Endometrium (tissue), 2 donors: Measurements from ENCODE around the gene KRT17.
"Not testable (repeated sequence)": the region's sequence is repeated elsewhere in the genome, so short reads cannot be mapped to it uniquely, and the experiment has no call there.

ENCODE experiments used
- FAIRE-seq: peaks from 2 replicates; lab custom pipeline; 2012; peaks lifted over from hg19 to GRCh38; lab: Jason Lieb, UNC
- donor health status: control.
- donor health status: control.

KRT17 gene

GRCh38 chr17:41619927-41620582 lies 4.3 kb downstream of the KRT17 start:
- FAIRE-seq, result not testable (repeated sequence)

- FAIRE-seq, result no peak
Measured at GRCh38 chr17:41619036-41619926, 5.1 kb downstream of the KRT17 start.

GRCh38 chr17:41618341-41619035 lies 5.9 kb downstream of the KRT17 start:
- no peak for FAIRE-seq

- no peak for FAIRE-seq
Measured at GRCh38 chr17:41617698-41618097, 6.7 kb downstream of the KRT17 start.

GRCh38 chr17:41617136-41617535 lies 7.2 kb downstream of the KRT17 start:
- FAIRE-seq, result no peak

GRCh38 chr17:41616486-41616885 lies 7.9 kb downstream of the KRT17 start:
- FAIRE-seq, result not testable (repeated sequence)

GRCh38 chr17:41615454-41615853 lies 8.9 kb downstream of the KRT17 start:
- FAIRE-seq, result no peak

GRCh38 chr17:41614767-41615166 lies 9.6 kb downstream of the KRT17 start:
- not testable (repeated sequence) for FAIRE-seq

GRCh38 chr17:41614098-41614497 lies 10.3 kb downstream of the KRT17 start:
- FAIRE-seq, result no peak

GRCh38 chr17:41613277-41614082 lies 10.9 kb downstream of the KRT17 start:
- FAIRE-seq, result no peak

- not testable (repeated sequence) for FAIRE-seq
Measured at GRCh38 chr17:41612376-41613160, 11.8 kb downstream of the KRT17 start, which contains the start of gene KRT16. Gene KRT16 (minus strand): TSS chr17:41612767. CDS start chr17:41612688, 79 bp downstream.

GRCh38 chr17:41610965-41611640 lies 13.3 kb downstream of the KRT17 start:
- no peak for FAIRE-seq

GRCh38 chr17:41610061-41610517 lies 14.3 kb downstream of the KRT17 start:
- not testable (repeated sequence) for FAIRE-seq

GRCh38 chr17:41606930-41607329 lies 17.4 kb downstream of the KRT17 start:
- FAIRE-seq, result not testable (repeated sequence)

- no peak for FAIRE-seq
Measured at GRCh38 chr17:41602524-41602923, 21.9 kb downstream of the KRT17 start.

GRCh38 chr17:41600318-41600717 lies 24.1 kb downstream of the KRT17 start:
- FAIRE-seq, result no peak

- FAIRE-seq, result no peak
Measured at GRCh38 chr17:41599680-41600079, 24.7 kb downstream of the KRT17 start.

GRCh38 chr17:41595585-41595984 lies 28.8 kb downstream of the KRT17 start:
- FAIRE-seq, result no peak

- FAIRE-seq, result no peak
Measured at GRCh38 chr17:41594363-41594915, 29.9 kb downstream of the KRT17 start.
